Ishikawa (cell line): ENCODE results near the gene PRICKLE4.

Source experiments
- EGR1 ChIP-seq: IDR thresholded peaks from 2 replicates; pipeline ENCODE4 v1.6.1; 2012
- TF ChIP-seq, protein P1 (sequence below): IDR thresholded peaks from 2 replicates; pipeline ENCODE4 v1.6.1; 2012
- TF ChIP-seq, protein P2 (sequence below): IDR thresholded peaks from 2 replicates; pipeline ENCODE4 v1.6.1; 2012

DNA sequence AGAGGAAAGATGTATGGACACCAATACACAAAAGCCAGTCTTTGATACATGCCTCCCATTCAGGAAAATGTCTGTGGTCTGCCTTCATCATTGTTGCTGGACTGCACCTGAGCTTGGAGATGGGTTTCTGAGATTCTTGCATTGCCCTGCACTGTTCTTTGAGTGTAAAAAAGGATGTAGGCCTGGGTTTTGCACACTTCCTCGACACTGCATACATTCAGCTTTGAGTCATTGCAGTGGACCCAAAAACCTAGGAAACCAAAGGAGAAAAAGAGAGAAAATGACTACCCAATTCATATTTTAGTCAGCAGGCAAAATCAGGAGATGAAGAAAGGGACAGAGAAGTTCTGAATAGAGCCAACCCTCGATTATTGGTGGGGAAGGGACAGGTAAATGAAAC, 15.9 kb downstream of the PRICKLE4 start:
- TF ChIP-seq, protein P1, sequence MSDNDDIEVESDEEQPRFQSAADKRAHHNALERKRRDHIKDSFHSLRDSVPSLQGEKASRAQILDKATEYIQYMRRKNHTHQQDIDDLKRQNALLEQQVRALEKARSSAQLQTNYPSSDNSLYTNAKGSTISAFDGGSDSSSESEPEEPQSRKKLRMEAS, result no peak
- TF ChIP-seq EGR1, result no peak
- TF ChIP-seq, protein P2, sequence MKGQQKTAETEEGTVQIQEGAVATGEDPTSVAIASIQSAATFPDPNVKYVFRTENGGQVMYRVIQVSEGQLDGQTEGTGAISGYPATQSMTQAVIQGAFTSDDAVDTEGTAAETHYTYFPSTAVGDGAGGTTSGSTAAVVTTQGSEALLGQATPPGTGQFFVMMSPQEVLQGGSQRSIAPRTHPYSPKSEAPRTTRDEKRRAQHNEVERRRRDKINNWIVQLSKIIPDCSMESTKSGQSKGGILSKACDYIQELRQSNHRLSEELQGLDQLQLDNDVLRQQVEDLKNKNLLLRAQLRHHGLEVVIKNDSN, result no peak
